IMR-90 (cell line): ENCODE measurements around the gene NKX6-2.

Experiments used
- BHLHE40 ChIP-seq: fragments of 150-350 bp; IDR thresholded peaks from 2 replicates; pipeline ENCODE4 v1.6.1; 2016; ENCODE audit warnings: mild to moderate bottlenecking, low read depth, low read length
- CEBPB ChIP-seq: IDR thresholded peaks from 2 replicates; pipeline ENCODE4 v1.6.1; 2012; ENCODE audit warnings: low read depth, low read length, improper control_type of control experiment
- MXI1 ChIP-seq: IDR thresholded peaks from 2 replicates; pipeline ENCODE4 v1.6.1; 2012; ENCODE audit warnings: low read depth, mild to moderate bottlenecking, low read length, moderate library complexity, borderline replicate concordance
- POLR2A ChIP-seq: IDR thresholded peaks from 2 replicates; pipeline ENCODE4 v1.6.1; 2012; ENCODE audit warnings: mild to moderate bottlenecking, low read depth, low read length
- RAD21 ChIP-seq: IDR thresholded peaks from 2 replicates; pipeline ENCODE4 v1.6.1; 2012; ENCODE audit warnings: low read length, improper control_type of control experiment
- RCOR1 ChIP-seq: IDR thresholded peaks from 2 replicates; pipeline ENCODE4 v1.6.1; 2012; ENCODE audit warnings: mild to moderate bottlenecking, low read length, improper control_type of control experiment; ENCODE audit not compliant: insufficient replicate concordance
- RFX5 ChIP-seq: IDR thresholded peaks from 2 replicates; pipeline ENCODE4 v1.8.0; 2012; ENCODE audit warnings: low read depth, mild to moderate bottlenecking, low read length, moderate library complexity
- SMC3 ChIP-seq: fragments of 150-350 bp; IDR thresholded peaks from 2 replicates; pipeline ENCODE4 v1.6.1; 2016; ENCODE audit warnings: low read depth, mild to moderate bottlenecking, antibody characterized with exemption, low read length, moderate library complexity
- TF ChIP-seq, protein P1 (sequence below): conservative IDR thresholded peaks from 2 replicates; pipeline ENCODE4 v1.5.1; 2012; ENCODE audit warnings: mild to moderate bottlenecking, low read depth, low read length, improper control_type of control experiment
- TF ChIP-seq, protein P2 (sequence below): fragments of 150-350 bp; IDR thresholded peaks from 2 replicates; pipeline ENCODE4 v1.6.1; 2017; ENCODE audit warnings: mild to moderate bottlenecking, antibody characterized with exemption, low read length, low read depth

DNA sequence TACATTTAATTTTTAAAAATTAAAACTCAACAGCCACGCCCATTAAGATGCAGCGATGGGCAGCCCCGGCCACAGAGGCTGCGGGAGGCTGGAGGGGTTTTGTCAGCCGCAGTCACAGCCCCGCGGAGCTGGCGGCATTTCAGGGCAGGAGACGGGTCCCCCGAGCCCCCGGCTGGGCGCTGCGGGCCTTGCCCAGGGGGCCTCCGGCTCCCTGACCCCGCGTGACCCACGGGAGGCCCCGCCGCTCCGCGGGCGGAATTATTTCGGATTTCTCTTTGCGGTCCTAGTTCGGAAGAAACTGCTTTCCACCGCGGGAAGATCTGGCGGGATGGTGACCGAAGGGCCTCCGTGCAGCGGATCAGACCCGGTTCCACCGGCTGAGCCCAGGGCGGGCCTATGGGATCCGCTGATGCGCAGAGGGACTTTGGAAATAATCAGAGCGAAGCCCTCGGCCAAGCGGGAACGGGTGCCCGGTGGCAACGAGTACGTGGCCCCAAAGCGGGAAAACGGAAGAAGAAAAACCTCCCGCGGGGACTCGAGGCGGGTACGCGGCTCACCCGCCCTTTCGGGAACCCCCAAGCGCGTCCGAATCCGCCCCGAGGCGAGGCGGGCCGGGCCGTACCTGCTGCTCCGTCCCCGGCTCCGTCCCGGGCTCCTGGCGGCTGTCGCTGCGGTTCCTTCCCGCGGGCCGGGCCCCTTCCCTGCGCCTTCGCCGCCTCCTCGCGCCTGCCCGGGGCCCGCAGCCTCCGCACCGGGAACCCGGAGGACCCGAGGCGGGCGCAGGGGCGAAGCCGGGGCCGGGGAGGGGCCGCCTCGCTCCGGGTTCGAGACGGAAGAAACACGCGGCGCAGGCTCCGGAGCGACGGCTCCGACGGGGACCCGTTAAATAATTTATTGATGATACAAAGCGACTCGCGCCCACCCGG lies 1.7 kb downstream of the NKX6-2 start:
- TF ChIP-seq CEBPB (no peak), RAD21 (no peak), RCOR1 (no peak), POLR2A (no peak), MXI1 (no peak), BHLHE40 (no peak), RFX5 (no peak), SMC3 (no peak)
- TF ChIP-seq, protein P1, sequence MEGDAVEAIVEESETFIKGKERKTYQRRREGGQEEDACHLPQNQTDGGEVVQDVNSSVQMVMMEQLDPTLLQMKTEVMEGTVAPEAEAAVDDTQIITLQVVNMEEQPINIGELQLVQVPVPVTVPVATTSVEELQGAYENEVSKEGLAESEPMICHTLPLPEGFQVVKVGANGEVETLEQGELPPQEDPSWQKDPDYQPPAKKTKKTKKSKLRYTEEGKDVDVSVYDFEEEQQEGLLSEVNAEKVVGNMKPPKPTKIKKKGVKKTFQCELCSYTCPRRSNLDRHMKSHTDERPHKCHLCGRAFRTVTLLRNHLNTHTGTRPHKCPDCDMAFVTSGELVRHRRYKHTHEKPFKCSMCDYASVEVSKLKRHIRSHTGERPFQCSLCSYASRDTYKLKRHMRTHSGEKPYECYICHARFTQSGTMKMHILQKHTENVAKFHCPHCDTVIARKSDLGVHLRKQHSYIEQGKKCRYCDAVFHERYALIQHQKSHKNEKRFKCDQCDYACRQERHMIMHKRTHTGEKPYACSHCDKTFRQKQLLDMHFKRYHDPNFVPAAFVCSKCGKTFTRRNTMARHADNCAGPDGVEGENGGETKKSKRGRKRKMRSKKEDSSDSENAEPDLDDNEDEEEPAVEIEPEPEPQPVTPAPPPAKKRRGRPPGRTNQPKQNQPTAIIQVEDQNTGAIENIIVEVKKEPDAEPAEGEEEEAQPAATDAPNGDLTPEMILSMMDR, result no peak
- TF ChIP-seq, protein P2, sequence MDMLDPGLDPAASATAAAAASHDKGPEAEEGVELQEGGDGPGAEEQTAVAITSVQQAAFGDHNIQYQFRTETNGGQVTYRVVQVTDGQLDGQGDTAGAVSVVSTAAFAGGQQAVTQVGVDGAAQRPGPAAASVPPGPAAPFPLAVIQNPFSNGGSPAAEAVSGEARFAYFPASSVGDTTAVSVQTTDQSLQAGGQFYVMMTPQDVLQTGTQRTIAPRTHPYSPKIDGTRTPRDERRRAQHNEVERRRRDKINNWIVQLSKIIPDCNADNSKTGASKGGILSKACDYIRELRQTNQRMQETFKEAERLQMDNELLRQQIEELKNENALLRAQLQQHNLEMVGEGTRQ, result no peak
